Mucosa of descending colon (tissue), 3 donors: ENCODE data around the gene ERI2. TPM values are rescaled to one million over a fixed set of nuclear protein-coding genes. Genes with fewer than 3 reads are reported as not detected.
A peak's percentile ranks its signal among the peaks of the same experiment; 100 is the strongest.

Source experiments
- ATAC-seq: fragments of 200-7000 bp; cut with Tn5 transposase; one replicate; pipeline ENCODE4 v1.9.1; 2020; ENCODE audit warnings: mild to moderate bottlenecking, moderate library complexity
- DNase-seq, 3 donors: peaks; one replicate each; pipeline ENCODE4 v3.0.0-alpha.2; 2020
- H3K36me3 ChIP-seq: fragments of 200-600 bp; one replicate; pipeline ENCODE4 v1.8.0; 2021; ENCODE audit warnings: low read depth, mild to moderate bottlenecking
- H3K4me1 ChIP-seq: fragments of 200-600 bp; one replicate; pipeline ENCODE4 v1.8.0; 2021; ENCODE audit warnings: low read depth, mild to moderate bottlenecking
- H3K4me3 ChIP-seq: fragments of 200-600 bp; one replicate; pipeline ENCODE4 v1.8.0; 2021; ENCODE audit warnings: mild to moderate bottlenecking
- H3K9me3 ChIP-seq: fragments of 200-600 bp; one replicate; pipeline ENCODE4 v1.8.0; 2021; ENCODE audit warnings: mild to moderate bottlenecking
- intact Hi-C, 2 donors: fragments of 100-400 bp; cut with DNase I in 1 of 2; cut with micrococcal nuclease in 1 of 2; formaldehyde crosslinking; loops; one replicate each; pipeline versions ENCODE4 v1.11.0 to v1.11.1; 2022; cut with DNase I, micrococcal nuclease
- long read RNA-seq, 2 donors: library from polyadenylated mRNA; unstranded; transcript quantifications; one replicate each; pipeline ENCODE4 v2.0.0, GENCODE V29; 2019 to 2021
- total RNA-seq, 3 donors: library from RNA; stranded (reverse); fragmentation: NEBNext Ultra II Directional in 2 of 3; extraction: Animal tissue kit (Norgen Biotek cat#: 25700) in 2 of 3; gene quantifications; one replicate each; pipeline versions ENCODE4 v1.2.1 to v1.2.4, GENCODE V29; 2021 to 2023
- TF ChIP-seq, protein P1 (sequence below): fragments of 200-600 bp; IDR thresholded peaks from one replicate; pipeline ENCODE4 v1.8.0; 2022; ENCODE audit warnings: antibody characterized with exemption, mild to moderate bottlenecking
- donor health status: DM: no; HTN: no; CAD: no; lungs with moderate emphysema.
- donor health status: DM: no; HTN: no; CAD: no.
- donor health status: DM: no; HTN: yes; CAD: no.

Gene ERI2, protein sequence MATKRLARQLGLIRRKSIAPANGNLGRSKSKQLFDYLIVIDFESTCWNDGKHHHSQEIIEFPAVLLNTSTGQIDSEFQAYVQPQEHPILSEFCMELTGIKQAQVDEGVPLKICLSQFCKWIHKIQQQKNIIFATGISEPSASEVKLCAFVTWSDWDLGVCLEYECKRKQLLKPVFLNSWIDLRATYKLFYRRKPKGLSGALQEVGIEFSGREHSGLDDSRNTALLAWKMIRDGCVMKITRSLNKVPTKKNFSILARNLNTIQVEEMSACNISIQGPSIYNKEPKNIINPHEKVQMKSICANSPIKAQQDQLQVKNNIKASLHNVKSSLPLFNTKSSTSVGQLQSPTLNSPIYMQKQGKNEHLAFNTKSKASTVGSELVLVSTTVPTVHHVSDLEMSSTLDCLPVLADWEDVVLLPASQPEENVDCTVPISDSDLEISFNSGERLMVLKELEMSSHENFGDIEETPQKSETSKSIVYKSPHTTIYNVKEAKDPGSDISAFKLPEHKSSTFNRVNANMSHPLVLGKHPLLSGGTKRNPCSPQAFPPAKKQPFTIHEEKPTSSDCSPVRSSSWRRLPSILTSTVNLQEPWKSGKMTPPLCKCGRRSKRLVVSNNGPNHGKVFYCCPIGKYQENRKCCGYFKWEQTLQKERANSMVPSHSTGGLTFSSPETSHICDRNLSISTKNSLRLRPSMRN
- total RNA-seq, result 10 to 100 TPM; 16.2 to 30.3 (median 30.2) TPM
- long read RNA-seq, donor 1, partial matches to known transcripts, result 1 of 8 reads
- long read RNA-seq, donor 1, other reads (novel, unspliced or antisense), result 5 of 8 reads
- long read RNA-seq, donor 2, partial matches to known transcripts, result 0 of 8 reads
- long read RNA-seq, donor 2, other reads (novel, unspliced or antisense), result 6 of 8 reads

DNA sequence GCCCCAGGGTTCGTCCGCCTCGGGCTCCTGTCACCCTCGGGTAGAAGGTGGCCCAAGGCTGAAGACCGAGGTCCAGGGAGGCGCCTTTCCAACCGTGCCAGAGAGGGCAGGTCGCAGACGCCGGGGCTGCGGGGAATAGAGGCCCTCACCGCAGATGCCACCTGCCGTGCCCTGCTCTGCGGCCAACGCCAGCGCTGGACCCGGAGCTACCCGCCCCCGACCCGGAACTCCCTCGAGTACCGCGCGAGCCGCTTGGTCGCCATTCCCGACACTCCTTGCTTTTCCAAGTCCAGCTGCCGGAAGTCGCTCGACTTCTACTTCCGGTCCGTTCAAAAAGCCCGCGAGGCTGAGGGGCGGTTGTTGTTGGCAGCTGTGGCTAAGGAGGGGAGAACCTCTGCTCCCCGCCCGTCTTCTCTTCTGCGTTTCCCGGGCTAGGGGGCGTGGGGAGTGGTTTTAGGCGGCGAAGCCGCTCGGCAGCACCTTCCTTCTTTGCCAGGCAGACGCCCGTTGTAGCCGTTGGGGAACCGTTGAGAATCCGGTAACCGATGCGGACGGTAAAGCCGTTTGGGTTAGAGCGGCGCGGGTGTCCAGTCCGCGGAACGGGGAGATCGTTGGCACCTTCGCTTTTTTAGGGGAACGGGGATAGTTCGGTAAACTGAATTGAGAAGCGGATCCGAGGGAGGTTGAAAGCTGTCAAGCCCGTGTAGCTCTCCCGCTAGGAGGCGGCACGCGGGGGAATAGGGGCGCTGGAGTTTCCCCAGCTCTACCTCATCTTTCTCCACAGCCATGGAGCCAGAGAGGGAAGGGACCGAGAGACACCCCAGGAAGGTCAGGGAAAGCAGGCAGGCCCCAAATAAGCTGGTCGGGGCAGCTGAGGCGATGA lies at the start of gene ERI2, which contains the start of gene REXO5:
Gene ERI2 (minus strand): TSS at position 305 of the 883 bp plus-strand sequence. CDS start 42 bp downstream, at position 263.
Gene REXO5 (plus strand): TSS at position 360 of the 883 bp plus-strand sequence. CDS start 427 bp downstream, at position 787.
- ATAC-seq, result peak; percentile 95
- intact Hi-C loops, result no loop called here

DNA sequence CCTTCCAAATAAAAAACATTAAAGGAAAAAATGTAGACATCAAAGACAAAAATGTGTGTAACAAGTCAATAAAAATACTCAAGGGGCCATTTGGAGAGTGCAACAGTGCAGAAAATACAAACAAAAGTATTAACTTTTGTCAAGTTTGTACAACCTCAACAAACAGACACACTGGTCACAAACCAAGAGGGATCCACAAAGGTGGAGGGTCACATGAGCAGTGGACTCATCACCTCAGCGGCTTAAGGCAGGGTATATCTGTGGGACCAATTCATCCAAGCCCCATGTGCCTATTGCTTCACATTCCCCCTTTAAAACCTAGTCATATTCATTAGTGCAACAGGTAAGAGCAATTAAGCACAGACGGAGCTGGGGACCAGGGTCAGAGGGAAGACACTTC lies 48.7 kb upstream of the ERI2 start:
- TF ChIP-seq, protein P1, sequence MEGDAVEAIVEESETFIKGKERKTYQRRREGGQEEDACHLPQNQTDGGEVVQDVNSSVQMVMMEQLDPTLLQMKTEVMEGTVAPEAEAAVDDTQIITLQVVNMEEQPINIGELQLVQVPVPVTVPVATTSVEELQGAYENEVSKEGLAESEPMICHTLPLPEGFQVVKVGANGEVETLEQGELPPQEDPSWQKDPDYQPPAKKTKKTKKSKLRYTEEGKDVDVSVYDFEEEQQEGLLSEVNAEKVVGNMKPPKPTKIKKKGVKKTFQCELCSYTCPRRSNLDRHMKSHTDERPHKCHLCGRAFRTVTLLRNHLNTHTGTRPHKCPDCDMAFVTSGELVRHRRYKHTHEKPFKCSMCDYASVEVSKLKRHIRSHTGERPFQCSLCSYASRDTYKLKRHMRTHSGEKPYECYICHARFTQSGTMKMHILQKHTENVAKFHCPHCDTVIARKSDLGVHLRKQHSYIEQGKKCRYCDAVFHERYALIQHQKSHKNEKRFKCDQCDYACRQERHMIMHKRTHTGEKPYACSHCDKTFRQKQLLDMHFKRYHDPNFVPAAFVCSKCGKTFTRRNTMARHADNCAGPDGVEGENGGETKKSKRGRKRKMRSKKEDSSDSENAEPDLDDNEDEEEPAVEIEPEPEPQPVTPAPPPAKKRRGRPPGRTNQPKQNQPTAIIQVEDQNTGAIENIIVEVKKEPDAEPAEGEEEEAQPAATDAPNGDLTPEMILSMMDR, result no peak
- ATAC-seq, result no peak
- intact Hi-C loops, result no loop called here
- Histone ChIP-seq H3K36me3 (no peaks in the 10 kb centered on the region), H3K4me1 (peaks cover 4% of the 10 kb centered on the region), H3K9me3 (no peaks in the 10 kb centered on the region), H3K4me3 (no peak overlapping the region)
- no peak for DNase-seq

More for the DNA sequence above, at the start of gene ERI2, which contains the start of gene REXO5:
- Histone ChIP-seq H3K36me3 (no peaks in the 10 kb centered on the region), H3K9me3 (no peaks in the 10 kb centered on the region), H3K4me1 (no peaks in the 10 kb centered on the region), H3K4me3 (peak within 1 kb of the TSS; percentile 63)
- TF ChIP-seq, protein P1, result no peak
- peak; percentile 93 to 96 (median 96) for DNase-seq

DNA sequence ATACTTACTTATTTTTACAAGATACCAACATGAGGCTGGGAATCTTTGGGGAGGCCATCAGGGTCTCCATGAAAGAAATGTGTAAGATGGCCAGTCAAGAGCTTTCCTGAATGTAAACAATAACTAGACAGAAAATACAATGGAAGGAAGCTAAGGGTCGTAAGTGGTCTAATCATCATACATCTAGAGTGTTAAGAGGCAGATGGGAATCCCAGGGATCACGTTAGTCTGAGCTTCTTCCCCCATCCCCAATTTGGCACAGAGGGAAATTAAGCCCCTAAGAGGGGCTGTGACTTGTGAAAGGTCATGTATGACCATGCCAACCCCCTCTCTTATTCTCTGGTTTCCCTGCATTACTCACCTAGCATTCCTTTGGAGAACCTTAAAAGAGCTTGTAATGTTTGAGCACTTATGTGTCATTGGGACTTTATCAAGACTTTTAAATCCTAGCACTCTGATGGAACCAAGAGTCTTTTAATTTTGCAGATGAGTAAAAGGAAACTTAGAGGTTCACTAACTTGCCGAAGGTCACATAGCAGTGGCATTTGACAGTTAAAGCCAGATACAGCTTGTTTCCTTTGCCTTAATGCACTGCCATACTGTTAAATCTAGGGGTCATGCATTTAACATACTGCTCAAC lies 47.8 kb upstream of the ERI2 start:
- no peak for ATAC-seq
- Histone ChIP-seq H3K4me3 (no peak overlapping the region), H3K36me3 (no peaks in the 10 kb centered on the region), H3K4me1 (peaks cover 4% of the 10 kb centered on the region), H3K9me3 (no peaks in the 10 kb centered on the region)
- intact Hi-C loops, result no loop called here
- TF ChIP-seq, protein P1, result no peak
- DNase-seq, result no peak

DNA sequence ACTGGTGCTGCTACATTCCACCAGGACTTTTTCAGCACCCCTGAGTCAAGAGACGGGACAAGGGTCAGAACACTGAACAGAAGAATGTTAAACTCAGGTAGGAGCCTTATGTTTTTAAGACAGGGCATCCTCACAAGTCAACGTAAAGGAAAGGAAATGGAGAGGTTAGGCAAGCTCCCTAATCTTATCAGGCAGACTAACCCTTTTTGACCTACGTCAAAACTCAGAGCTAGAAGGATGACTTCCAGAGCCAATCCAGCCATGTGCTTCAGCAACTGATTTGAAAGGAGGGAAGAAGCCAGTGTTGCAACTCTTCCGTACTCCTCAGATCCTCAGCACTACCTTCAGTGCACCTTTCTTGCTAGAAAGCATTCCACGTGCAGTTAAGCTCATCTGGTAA lies 46.9 kb upstream of the ERI2 start:
- ATAC-seq, result no peak

More for the DNA sequence above, 46.9 kb upstream of the ERI2 start:
- intact Hi-C loops, result no loop called here
- Histone ChIP-seq H3K36me3 (no peaks in the 10 kb centered on the region), H3K9me3 (no peaks in the 10 kb centered on the region), H3K4me3 (no peak overlapping the region), H3K4me1 (peaks cover 4% of the 10 kb centered on the region)
- DNase-seq, result no peak
- TF ChIP-seq, protein P1, result no peak
